HCT116 (cell line): Measurements from ENCODE around the gene LRP1. TPM values are rescaled to one million over a fixed set of nuclear protein-coding genes. Genes with fewer than 3 reads are reported as not detected.

Source experiments
- ATAC-seq: fragments of 200-7000 bp; cut with Tn5 transposase; 2 replicates; pipeline ENCODE4 v1.9.1; 2020; ENCODE audit warnings: mild to moderate bottlenecking, moderate library complexity
- BruUV-seq: library from RNA; stranded (reverse); fragments of 400-500 nt; replicated peaks from 2 replicates; lab custom pipeline; 2021; lab: Mats Ljungman, UMichigan
- CTCF ChIA-PET: fragments of 300-600 bp; sonication (Branson Sonifier 250); formaldehyde crosslinking; loops from one replicate; lab custom pipeline; 2021; ENCODE audit warnings: antibody characterized with exemption; lab: Charles Lee
- POLR2A ChIA-PET: fragments of 300-600, 350-600 bp; sonication (Branson Sonifier 250); formaldehyde crosslinking; loops from one replicate; lab custom pipeline; 2021; ENCODE audit warnings: antibody characterized with exemption; lab: Charles Lee
- RAD21 ChIA-PET, 2 experiments: fragments of 300-600 bp; sonication (Branson Sonifier 250); formaldehyde crosslinking; loops; one replicate each; lab custom pipeline; 2023; ENCODE audit warnings: low total read pairs in 2 of 2; ENCODE audit not compliant: uncharacterized antibody in 2 of 2, unreplicated experiment in 2 of 2, low non-redundant PET in 1 of 2; lab: Charles Lee
- DNase-seq: peaks from one replicate; pipeline ENCODE4 v3.0.0-alpha.2; 2010; ENCODE audit warnings: low read depth, low spot score
- H2AFZ ChIP-seq: fragments of 200-600 bp; shearing (Covaris generic), sonication (generic); 2 replicates; pipeline ENCODE4 v1.6.1; 2017; ENCODE audit warnings: low read depth, mixed run types, mixed read lengths, antibody characterized with exemption, low read length; ENCODE audit not compliant: poor library complexity, severe bottlenecking
- H3K27ac ChIP-seq: 2 replicates; pipeline ENCODE4 v1.5.1; 2012; ENCODE audit warnings: low read depth, low read length
- H3K27me3 ChIP-seq: fragments of 200-600 bp; sonication (generic); 2 replicates; pipeline ENCODE4 v1.6.1; 2016; ENCODE audit warnings: mixed run types, low read length, mixed read lengths; ENCODE audit not compliant: insufficient read depth
- H3K36me3 ChIP-seq, 2 experiments: fragments of 200-500 bp in 1 of 2; fragments of 200-600 bp in 1 of 2; sonication (Bioruptor generic) in 1 of 2; sonication (generic) in 1 of 2; 2 replicates each; pipeline versions ENCODE4 v1.5.1 to v1.6.1; 2014 to 2016; ENCODE audit warnings: low read length in 2 of 2, inconsistent platforms in 1 of 2, mixed read lengths in 1 of 2, mixed run types in 1 of 2; ENCODE audit not compliant: insufficient read depth in 2 of 2, control insufficient read depth in 1 of 2
- H3K4me1 ChIP-seq, 2 experiments: fragments of 200-600 bp in 1 of 2; sonication (generic) in 1 of 2; 2 replicates each; pipeline versions ENCODE4 v1.5.1 to v1.6.1; 2012 to 2017; ENCODE audit warnings: low read length in 2 of 2, inconsistent platforms in 1 of 2, mild to moderate bottlenecking in 1 of 2, mixed read lengths in 1 of 2, mixed run types in 1 of 2, moderate library complexity in 1 of 2; ENCODE audit not compliant: insufficient read depth in 2 of 2, control insufficient read depth in 1 of 2
- H3K4me2 ChIP-seq: fragments of 200-600 bp; sonication (generic); 2 replicates; pipeline ENCODE4 v1.6.1; 2017; ENCODE audit warnings: mixed run types, low read length, mixed read lengths
- H3K4me3 ChIP-seq, 2 experiments: fragments of 200-600 bp in 1 of 2; sonication (generic) in 1 of 2; replicated peaks in 1 of 2; 2 replicates each; pipeline ENCODE4 v1.5.1; 2011 to 2016; ENCODE audit warnings: low read length in 2 of 2, control low read depth in 1 of 2, low read depth in 1 of 2, mild to moderate bottlenecking in 1 of 2, mixed read lengths in 1 of 2, mixed run types in 1 of 2
- H3K79me2 ChIP-seq: fragments of 200-600 bp; sonication (generic); 2 replicates; pipeline ENCODE4 v1.6.1; 2017; ENCODE audit warnings: mild to moderate bottlenecking, mixed run types, low read length, moderate library complexity, mixed read lengths; ENCODE audit not compliant: insufficient read depth
- H3K9ac ChIP-seq: fragments of 200-600 bp; sonication (generic); 2 replicates; pipeline ENCODE4 v1.6.1; 2016; ENCODE audit warnings: low read length, mixed read lengths
- H3K9me2 ChIP-seq: fragments of 200-600 bp; sonication (generic), shearing (Covaris generic); 2 replicates; pipeline ENCODE4 v1.6.1; 2017; ENCODE audit warnings: mixed run types, mild to moderate bottlenecking, moderate library complexity; ENCODE audit not compliant: insufficient read depth
- H3K9me3 ChIP-seq, 2 experiments: fragments of 200-500 bp in 1 of 2; fragments of 200-600 bp in 1 of 2; sonication (Bioruptor generic) in 1 of 2; sonication (generic) in 1 of 2; 2 replicates each; pipeline ENCODE4 v1.6.1; 2014 to 2017; ENCODE audit warnings: low read length in 2 of 2, mixed read lengths in 2 of 2, inconsistent platforms in 1 of 2, low read depth in 1 of 2, mild to moderate bottlenecking in 1 of 2, mixed run types in 1 of 2, moderate library complexity in 1 of 2; ENCODE audit not compliant: control insufficient read depth in 1 of 2, insufficient read depth in 1 of 2
- H4K20me1 ChIP-seq: fragments of 200-600 bp; sonication (generic), shearing (Covaris generic); 2 replicates; pipeline ENCODE4 v1.6.1; 2017; ENCODE audit warnings: mixed run types, mild to moderate bottlenecking, moderate library complexity; ENCODE audit not compliant: insufficient read depth
- EGR1 ChIP-seq: IDR thresholded peaks from 2 replicates; pipeline ENCODE4 v1.6.1; 2012; ENCODE audit warnings: low read depth
- JUND ChIP-seq: IDR thresholded peaks from 2 replicates; pipeline ENCODE4 v1.6.1; 2012
- YY1 ChIP-seq: IDR thresholded peaks from 2 replicates; pipeline ENCODE4 v1.6.1; 2011; ENCODE audit warnings: low read length, low read depth, moderate library complexity, mild to moderate bottlenecking; ENCODE audit not compliant: insufficient replicate concordance; ENCODE audit errors: extremely low read depth
- intact Hi-C: fragments of 100-400 bp; cut with micrococcal nuclease; formaldehyde crosslinking; loops from 2 replicates; pipeline ENCODE4 v1.10.0; 2022
- total RNA-seq: library from RNA; stranded (reverse); gene quantifications from one replicate; pipeline ENCODE4 v1.2.1, GENCODE V29; 2021; ENCODE audit not compliant: unreplicated experiment
- TF ChIP-seq, protein P1 (sequence below), 3 experiments: fragments of 200-600 bp in 1 of 3; sonication (generic) in 1 of 3; IDR thresholded peaks in 2 of 3; conservative IDR thresholded peaks in 1 of 3; 2 replicates each; pipeline ENCODE4 v1.5.1; 2012 to 2017; ENCODE audit warnings: low read depth in 2 of 3, low read length in 2 of 3, antibody characterized with exemption in 1 of 3, borderline replicate concordance in 1 of 3, control low read depth in 1 of 3, mild to moderate bottlenecking in 1 of 3, mixed read lengths in 1 of 3, mixed run types in 1 of 3, moderate library complexity in 1 of 3; ENCODE audit not compliant: insufficient read depth in 1 of 3
- TF ChIP-seq, protein P2 (sequence below): IDR thresholded peaks from 2 replicates; pipeline ENCODE4 v1.6.1; 2011; ENCODE audit warnings: mild to moderate bottlenecking, low read length, moderate library complexity; ENCODE audit not compliant: insufficient replicate concordance; ENCODE audit errors: extremely low read depth

The LRP1 gene
- total RNA-seq, 1 experiment from 2014 or later, result 12.0 TPM

DNA sequence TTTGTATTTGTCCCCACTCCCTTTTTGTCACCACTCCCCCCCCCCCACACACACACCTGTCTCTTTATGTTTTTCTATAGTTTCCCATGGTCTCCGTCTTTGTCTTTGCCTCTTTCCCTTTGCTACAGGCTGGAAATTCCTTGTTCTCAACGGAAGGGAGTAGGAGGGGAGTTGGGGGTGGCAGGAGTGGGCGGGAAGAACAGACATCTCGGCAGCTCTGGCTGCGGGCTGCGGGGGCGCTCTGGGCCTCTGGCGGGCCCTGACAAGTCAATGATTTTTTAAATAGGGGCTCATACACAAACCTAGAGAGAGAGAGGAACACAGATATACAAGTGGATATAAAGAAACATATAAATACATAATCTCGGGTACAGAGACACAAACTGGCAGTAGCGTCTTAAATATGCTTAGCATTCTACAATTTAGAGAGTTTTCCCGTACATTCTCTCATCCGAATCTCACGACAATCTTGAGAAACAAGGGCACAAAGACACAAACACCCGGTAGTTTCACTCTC lies 41.7 kb upstream of the LRP1 start:
- ChIA-PET CTCF (interaction anchor here (0.6 to 2.5 kb wide), 2 partner anchors 14 to 25 kb away, joined by 3 to 20 read pairs; partner anchors contain the start of gene STAT6), RAD21 (interaction anchor here in 1 of 2 experiments (0.7 kb wide), 1 partner anchor 24 kb away, joined by 3 read pairs; the partner anchor contains the start of gene STAT6), POLR2A (interaction anchor here (2.6 to 4.8 kb wide), 2 partner anchors 8 to 25 kb away, joined by 23 to 50 read pairs; partner anchors contain the start of genes NEMP1 and STAT6)
- Histone ChIP-seq H3K4me2 (peak overlapping the region; percentile 96), H4K20me1 (no peaks in the 10 kb centered on the region), H3K27me3 (no peaks in the 10 kb centered on the region), H3K4me3 (peak overlapping the region; percentile 59 to 82), H3K79me2 (peaks cover 24% of the 10 kb centered on the region), H3K9me3 (no peaks in the 10 kb centered on the region), H3K4me1 (peaks cover 27 to 49% of the 10 kb centered on the region in 2 experiments), H3K9ac (peak overlapping the region; percentile 91), H2AFZ (no peak overlapping the region), H3K9me2 (no peaks in the 10 kb centered on the region), H3K36me3 (peaks cover 3 to 8% of the 10 kb centered on the region in 2 experiments; a peak in 2 of 4 replicates), H3K27ac (peak overlapping the region; percentile 100)
- ATAC-seq (peak; percentile 9; the same call in 1 of the 2 replicates), DNase-seq (no peak)
- intact Hi-C loops, result loop anchor here (5.0 kb wide), 1 partner anchor 376 kb away; no protein-coding TSS in a partner anchor
- BruUV-seq, result TSS peak; percentile 79
- TF ChIP-seq JUND (no peak), YY1 (peak; percentile 13), EGR1 (no peak)
- TF ChIP-seq, protein P1, sequence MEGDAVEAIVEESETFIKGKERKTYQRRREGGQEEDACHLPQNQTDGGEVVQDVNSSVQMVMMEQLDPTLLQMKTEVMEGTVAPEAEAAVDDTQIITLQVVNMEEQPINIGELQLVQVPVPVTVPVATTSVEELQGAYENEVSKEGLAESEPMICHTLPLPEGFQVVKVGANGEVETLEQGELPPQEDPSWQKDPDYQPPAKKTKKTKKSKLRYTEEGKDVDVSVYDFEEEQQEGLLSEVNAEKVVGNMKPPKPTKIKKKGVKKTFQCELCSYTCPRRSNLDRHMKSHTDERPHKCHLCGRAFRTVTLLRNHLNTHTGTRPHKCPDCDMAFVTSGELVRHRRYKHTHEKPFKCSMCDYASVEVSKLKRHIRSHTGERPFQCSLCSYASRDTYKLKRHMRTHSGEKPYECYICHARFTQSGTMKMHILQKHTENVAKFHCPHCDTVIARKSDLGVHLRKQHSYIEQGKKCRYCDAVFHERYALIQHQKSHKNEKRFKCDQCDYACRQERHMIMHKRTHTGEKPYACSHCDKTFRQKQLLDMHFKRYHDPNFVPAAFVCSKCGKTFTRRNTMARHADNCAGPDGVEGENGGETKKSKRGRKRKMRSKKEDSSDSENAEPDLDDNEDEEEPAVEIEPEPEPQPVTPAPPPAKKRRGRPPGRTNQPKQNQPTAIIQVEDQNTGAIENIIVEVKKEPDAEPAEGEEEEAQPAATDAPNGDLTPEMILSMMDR (IDR thresholded peaks at IDR 0.05 in 2 of 3, conservative IDR thresholded peaks at IDR 0.05 in 1 of 3; ENCODE audit: borderline replicate concordance in 1 of 3, insufficient read depth in 1 of 3, low read depth in 2 of 3, low read length in 2 of 3), result peak in 2 of 3 experiments; percentile 18 to 51; a peak in 2 of 6 replicates
- TF ChIP-seq, protein P2, sequence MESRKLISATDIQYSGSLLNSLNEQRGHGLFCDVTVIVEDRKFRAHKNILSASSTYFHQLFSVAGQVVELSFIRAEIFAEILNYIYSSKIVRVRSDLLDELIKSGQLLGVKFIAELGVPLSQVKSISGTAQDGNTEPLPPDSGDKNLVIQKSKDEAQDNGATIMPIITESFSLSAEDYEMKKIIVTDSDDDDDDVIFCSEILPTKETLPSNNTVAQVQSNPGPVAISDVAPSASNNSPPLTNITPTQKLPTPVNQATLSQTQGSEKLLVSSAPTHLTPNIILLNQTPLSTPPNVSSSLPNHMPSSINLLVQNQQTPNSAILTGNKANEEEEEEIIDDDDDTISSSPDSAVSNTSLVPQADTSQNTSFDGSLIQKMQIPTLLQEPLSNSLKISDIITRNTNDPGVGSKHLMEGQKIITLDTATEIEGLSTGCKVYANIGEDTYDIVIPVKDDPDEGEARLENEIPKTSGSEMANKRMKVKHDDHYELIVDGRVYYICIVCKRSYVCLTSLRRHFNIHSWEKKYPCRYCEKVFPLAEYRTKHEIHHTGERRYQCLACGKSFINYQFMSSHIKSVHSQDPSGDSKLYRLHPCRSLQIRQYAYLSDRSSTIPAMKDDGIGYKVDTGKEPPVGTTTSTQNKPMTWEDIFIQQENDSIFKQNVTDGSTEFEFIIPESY, result no peak
